Measurements from ENCODE around the gene HTR2B.
"Not testable (repeated sequence)": the region's sequence is repeated elsewhere in the genome, so short reads cannot be mapped to it uniquely, and the experiment has no call there.

HTR2B gene

GRCh38 chr2:231068525-231069222, 56.2 kb downstream of the HTR2B start:
- no peaks in the 10 kb centered on the region for H3K4me1 ChIP-seq (ENCODE audit: control extremely low read depth in 1 of 4, control insufficient read depth in 4 of 4, insufficient read depth in 4 of 4, low read length in 3 of 4)
- peaks cover 19 to 74% (median 50%) of the 10 kb centered on the region in 4 experiments for H3K36me3 ChIP-seq (ENCODE audit: control insufficient read depth in 4 of 4, insufficient read depth in 4 of 4, low read length in 3 of 4)
- H3K9me3 ChIP-seq (ENCODE audit: control extremely low read depth in 1 of 5, control insufficient read depth in 4 of 5, insufficient read depth in 2 of 5, low read depth in 1 of 5, low read length in 4 of 5): no peaks in the 10 kb centered on the region
- no peak overlapping the region for H3K4me3 ChIP-seq (ENCODE audit: control insufficient read depth in 1 of 7, extremely low read depth in 1 of 7, insufficient read depth in 4 of 7, low read depth in 2 of 7, low read length in 6 of 7)
- ChIA-PET CTCF (interaction anchor here (1.2 to 2.3 kb wide), 3 partner anchors 10 to 16 kb away, joined by 6 to 7 read pairs (median 7); no protein-coding TSS in a partner anchor), POLR2A (interaction anchor here (0.6 kb wide), 1 partner anchor 11 kb away, joined by 3 read pairs; no protein-coding TSS in a partner anchor)
- H3K27me3 ChIP-seq (replicated peaks in 2 of 5; ENCODE audit: control insufficient read depth in 4 of 5, insufficient read depth in 5 of 5, low read length in 4 of 5): no peaks in the 10 kb centered on the region
- WGBS (ENCODE audit: insufficient coverage): 100% methylated on average over 5 of the region's 5 CpGs
- no peak for DNase-seq
- no peak overlapping the region for H3K27ac ChIP-seq (ENCODE audit: insufficient read depth in 1 of 2, low read depth in 1 of 2, low read length in 2 of 2, poor library complexity in 1 of 2, severe bottlenecking in 2 of 2)

DNA sequence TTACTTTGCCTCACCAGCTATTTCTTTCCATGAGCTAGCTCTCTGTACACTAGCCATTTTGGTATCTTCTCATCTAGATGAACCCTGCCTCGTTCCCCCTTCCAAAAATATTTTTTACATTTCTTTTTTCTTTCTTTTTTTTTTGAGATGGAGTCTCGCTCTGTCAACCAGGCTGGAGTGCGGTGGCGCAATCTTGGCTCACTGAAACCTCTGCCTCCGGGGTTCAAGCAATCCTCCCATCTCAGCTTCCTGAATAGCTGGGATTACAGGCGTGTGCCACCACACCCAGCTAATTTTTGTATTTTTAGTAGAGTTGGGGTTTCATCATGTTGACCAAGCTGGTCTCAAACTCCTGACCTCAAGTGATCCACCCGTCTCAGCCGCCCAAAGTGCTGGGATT, 57.3 kb downstream of the HTR2B start:
- H3K27ac ChIP-seq (ENCODE audit: insufficient read depth in 1 of 2, low read depth in 1 of 2, low read length in 2 of 2, poor library complexity in 1 of 2, severe bottlenecking in 2 of 2); H3K4me3 ChIP-seq (ENCODE audit: control insufficient read depth in 1 of 7, extremely low read depth in 1 of 7, insufficient read depth in 4 of 7, low read depth in 2 of 7, low read length in 6 of 7); H3K27me3 ChIP-seq (replicated peaks in 2 of 5; ENCODE audit: control insufficient read depth in 4 of 5, insufficient read depth in 5 of 5, low read length in 4 of 5); DNase-seq; POLR2A ChIA-PET; H3K4me1 ChIP-seq (ENCODE audit: control extremely low read depth in 1 of 4, control insufficient read depth in 4 of 4, insufficient read depth in 4 of 4, low read length in 3 of 4); H3K9me3 ChIP-seq (ENCODE audit: control extremely low read depth in 1 of 5, control insufficient read depth in 4 of 5, insufficient read depth in 2 of 5, low read depth in 1 of 5, low read length in 4 of 5): not testable (repeated sequence)
- CTCF ChIA-PET: interaction anchor here (1.0 to 2.3 kb wide), 3 partner anchors 9 to 11 kb away, joined by 5 to 7 read pairs (median 6); partner anchors contain the start of gene PSMD1
- WGBS (ENCODE audit: insufficient coverage): 98% methylated on average over 8 of the region's 8 CpGs
- peaks cover 20 to 79% (median 51%) of the 10 kb centered on the region in 4 experiments for H3K36me3 ChIP-seq (ENCODE audit: control insufficient read depth in 4 of 4, insufficient read depth in 4 of 4, low read length in 3 of 4)

GRCh38 chr2:231065966-231066365, 58.9 kb downstream of the HTR2B start:
- Histone ChIP-seq H3K9me3 (ENCODE audit: control extremely low read depth in 1 of 5, control insufficient read depth in 4 of 5, insufficient read depth in 2 of 5, low read depth in 1 of 5, low read length in 4 of 5) (no peaks in the 10 kb centered on the region), H3K27me3 (replicated peaks in 2 of 5; ENCODE audit: control insufficient read depth in 4 of 5, insufficient read depth in 5 of 5, low read length in 4 of 5) (no peaks in the 10 kb centered on the region), H3K4me3 (ENCODE audit: control insufficient read depth in 1 of 7, extremely low read depth in 1 of 7, insufficient read depth in 4 of 7, low read depth in 2 of 7, low read length in 6 of 7) (no peak overlapping the region), H3K27ac (ENCODE audit: insufficient read depth in 1 of 2, low read depth in 1 of 2, low read length in 2 of 2, poor library complexity in 1 of 2, severe bottlenecking in 2 of 2) (no peak overlapping the region), H3K4me1 (ENCODE audit: control extremely low read depth in 1 of 4, control insufficient read depth in 4 of 4, insufficient read depth in 4 of 4, low read length in 3 of 4) (peaks cover 0 to 6% (median 2%) of the 10 kb centered on the region in 4 experiments), H3K36me3 (ENCODE audit: control insufficient read depth in 4 of 4, insufficient read depth in 4 of 4, low read length in 3 of 4) (peaks cover 22 to 74% (median 54%) of the 10 kb centered on the region in 4 experiments)
- DNase-seq: no peak
- ChIA-PET POLR2A (no interaction called here), CTCF (interaction anchor here (1.1 kb wide), 2 partner anchors 13 to 202 kb away, joined by 3 to 5 read pairs; partner anchors contain the start of gene ITM2C)
- 100% methylated on average over 1 of the region's 1 CpG for WGBS (ENCODE audit: insufficient coverage)

- Histone ChIP-seq H3K4me1 (ENCODE audit: control extremely low read depth in 1 of 4, control insufficient read depth in 4 of 4, insufficient read depth in 4 of 4, low read length in 3 of 4) (peaks cover 0 to 26% (median 8%) of the 10 kb centered on the region in 4 experiments), H3K27me3 (replicated peaks in 2 of 5; ENCODE audit: control insufficient read depth in 4 of 5, insufficient read depth in 5 of 5, low read length in 4 of 5) (no peaks in the 10 kb centered on the region), H3K4me3 (ENCODE audit: control insufficient read depth in 1 of 7, extremely low read depth in 1 of 7, insufficient read depth in 4 of 7, low read depth in 2 of 7, low read length in 6 of 7) (no peak overlapping the region), H3K36me3 (ENCODE audit: control insufficient read depth in 4 of 4, insufficient read depth in 4 of 4, low read length in 3 of 4) (peaks cover 17 to 56% (median 46%) of the 10 kb centered on the region in 4 experiments), H3K27ac (ENCODE audit: insufficient read depth in 1 of 2, low read depth in 1 of 2, low read length in 2 of 2, poor library complexity in 1 of 2, severe bottlenecking in 2 of 2) (no peak overlapping the region), H3K9me3 (ENCODE audit: control extremely low read depth in 1 of 5, control insufficient read depth in 4 of 5, insufficient read depth in 2 of 5, low read depth in 1 of 5, low read length in 4 of 5) (no peaks in the 10 kb centered on the region)
- peak in 1 of 3 donors; percentile 40 for DNase-seq
- WGBS (ENCODE audit: insufficient coverage): 100% methylated on average over 1 of the region's 1 CpG
- ChIA-PET CTCF (interaction anchor here (0.9 to 1.8 kb wide), 2 partner anchors 9 to 10 kb away, joined by 3 to 8 read pairs; no protein-coding TSS in a partner anchor), POLR2A (no interaction called here)
These were observed 61.5 kb downstream of the HTR2B start for GRCh38 chr2:231063347-231063746.

GRCh38 chr2:231062776-231063175, 62.1 kb downstream of the HTR2B start:
- Histone ChIP-seq H3K4me1 (ENCODE audit: control extremely low read depth in 1 of 4, control insufficient read depth in 4 of 4, insufficient read depth in 4 of 4, low read length in 3 of 4) (peaks cover 5 to 31% (median 13%) of the 10 kb centered on the region in 4 experiments), H3K9me3 (ENCODE audit: control extremely low read depth in 1 of 5, control insufficient read depth in 4 of 5, insufficient read depth in 2 of 5, low read depth in 1 of 5, low read length in 4 of 5) (no peaks in the 10 kb centered on the region), H3K4me3 (ENCODE audit: control insufficient read depth in 1 of 7, extremely low read depth in 1 of 7, insufficient read depth in 4 of 7, low read depth in 2 of 7, low read length in 6 of 7) (no peak overlapping the region), H3K27me3 (replicated peaks in 2 of 5; ENCODE audit: control insufficient read depth in 4 of 5, insufficient read depth in 5 of 5, low read length in 4 of 5) (no peaks in the 10 kb centered on the region), H3K36me3 (ENCODE audit: control insufficient read depth in 4 of 4, insufficient read depth in 4 of 4, low read length in 3 of 4) (peaks cover 13 to 51% (median 41%) of the 10 kb centered on the region in 4 experiments), H3K27ac (ENCODE audit: insufficient read depth in 1 of 2, low read depth in 1 of 2, low read length in 2 of 2, poor library complexity in 1 of 2, severe bottlenecking in 2 of 2) (no peak overlapping the region)
- WGBS (ENCODE audit: insufficient coverage): no CpG with 5 or more reads among the region's 3 CpGs
- ChIA-PET POLR2A (no interaction called here), CTCF (interaction anchor here (0.9 kb wide), 1 partner anchor 8 kb away, joined by 3 read pairs; no protein-coding TSS in a partner anchor)
- no peak for DNase-seq

GRCh38 chr2:231059756-231060155, 65.1 kb downstream of the HTR2B start:
- ChIA-PET CTCF (interaction anchor here (1.4 kb wide), 1 partner anchor 36 kb away, joined by 3 read pairs; no protein-coding TSS in a partner anchor), POLR2A (no interaction called here)
- no peak for DNase-seq
- H3K9me3 ChIP-seq (ENCODE audit: control extremely low read depth in 1 of 5, control insufficient read depth in 4 of 5, insufficient read depth in 2 of 5, low read depth in 1 of 5, low read length in 4 of 5): no peaks in the 10 kb centered on the region
- no CpG with 5 or more reads among the region's 2 CpGs for WGBS (ENCODE audit: insufficient coverage)
- H3K36me3 ChIP-seq (ENCODE audit: control insufficient read depth in 4 of 4, insufficient read depth in 4 of 4, low read length in 3 of 4): peaks cover 5 to 32% (median 26%) of the 10 kb centered on the region in 4 experiments
- H3K27me3 ChIP-seq (replicated peaks in 2 of 5; ENCODE audit: control insufficient read depth in 4 of 5, insufficient read depth in 5 of 5, low read length in 4 of 5): no peaks in the 10 kb centered on the region
- H3K4me1 ChIP-seq (ENCODE audit: control extremely low read depth in 1 of 4, control insufficient read depth in 4 of 4, insufficient read depth in 4 of 4, low read length in 3 of 4): peaks cover 10 to 39% (median 19%) of the 10 kb centered on the region in 4 experiments
- no peak overlapping the region for H3K27ac ChIP-seq (ENCODE audit: insufficient read depth in 1 of 2, low read depth in 1 of 2, low read length in 2 of 2, poor library complexity in 1 of 2, severe bottlenecking in 2 of 2)
- no peak overlapping the region for H3K4me3 ChIP-seq (ENCODE audit: control insufficient read depth in 1 of 7, extremely low read depth in 1 of 7, insufficient read depth in 4 of 7, low read depth in 2 of 7, low read length in 6 of 7)

All from common myeloid progenitor, CD34-positive (primary cell).